BJ (cell line): ENCODE data around the gene SNX20. TPM values are rescaled to one million over a fixed set of nuclear protein-coding genes. Genes with fewer than 3 reads are reported as not detected.

ENCODE experiments used
- CTCF ChIA-PET: fragments of 350-600 bp; formaldehyde crosslinking; extraction: SDS; loops from one replicate; lab custom pipeline; 2021; ENCODE audit warnings: antibody characterized with exemption, inconsistent platforms; lab: Yijun Ruan, JAX
- POLR2A ChIA-PET: fragments of 300-600 bp; sonication (Branson Sonifier 250); formaldehyde crosslinking; extraction: SDS; loops from one replicate; lab custom pipeline; 2021; ENCODE audit warnings: antibody characterized with exemption; lab: Charles Lee
- DNase-seq: peaks from one replicate; pipeline ENCODE4 v3.0.0-alpha.2; 2011; ENCODE audit warnings: low read depth
- H3K27me3 ChIP-seq: 2 replicates; pipeline ENCODE4 v1.6.0; 2011; ENCODE audit warnings: low read length; ENCODE audit not compliant: control insufficient read depth, insufficient read depth
- H3K36me3 ChIP-seq: 2 replicates; pipeline ENCODE4 v1.5.1; 2011; ENCODE audit warnings: low read length; ENCODE audit not compliant: control insufficient read depth, insufficient read depth
- H3K4me3 ChIP-seq: 2 replicates; pipeline ENCODE4 v1.5.1; 2011; ENCODE audit warnings: low read depth, mild to moderate bottlenecking, control low read depth, low read length
- polyA plus RNA-seq: library from polyadenylated mRNA; depleted of rRNA; stranded (reverse); fragments of >200 nt; gene quantifications from 2 replicates; pipeline ENCODE4 v1.2.3, GENCODE V29; 2011
- TF ChIP-seq, protein P1 (sequence below): IDR thresholded peaks from 2 replicates; pipeline ENCODE4 v1.5.1; 2011; ENCODE audit warnings: low read depth, mild to moderate bottlenecking, control low read depth, inconsistent platforms, low read length, moderate library complexity; ENCODE audit not compliant: insufficient read depth

The SNX20 gene
- polyA plus RNA-seq, 1 experiment, result not detected

DNA sequence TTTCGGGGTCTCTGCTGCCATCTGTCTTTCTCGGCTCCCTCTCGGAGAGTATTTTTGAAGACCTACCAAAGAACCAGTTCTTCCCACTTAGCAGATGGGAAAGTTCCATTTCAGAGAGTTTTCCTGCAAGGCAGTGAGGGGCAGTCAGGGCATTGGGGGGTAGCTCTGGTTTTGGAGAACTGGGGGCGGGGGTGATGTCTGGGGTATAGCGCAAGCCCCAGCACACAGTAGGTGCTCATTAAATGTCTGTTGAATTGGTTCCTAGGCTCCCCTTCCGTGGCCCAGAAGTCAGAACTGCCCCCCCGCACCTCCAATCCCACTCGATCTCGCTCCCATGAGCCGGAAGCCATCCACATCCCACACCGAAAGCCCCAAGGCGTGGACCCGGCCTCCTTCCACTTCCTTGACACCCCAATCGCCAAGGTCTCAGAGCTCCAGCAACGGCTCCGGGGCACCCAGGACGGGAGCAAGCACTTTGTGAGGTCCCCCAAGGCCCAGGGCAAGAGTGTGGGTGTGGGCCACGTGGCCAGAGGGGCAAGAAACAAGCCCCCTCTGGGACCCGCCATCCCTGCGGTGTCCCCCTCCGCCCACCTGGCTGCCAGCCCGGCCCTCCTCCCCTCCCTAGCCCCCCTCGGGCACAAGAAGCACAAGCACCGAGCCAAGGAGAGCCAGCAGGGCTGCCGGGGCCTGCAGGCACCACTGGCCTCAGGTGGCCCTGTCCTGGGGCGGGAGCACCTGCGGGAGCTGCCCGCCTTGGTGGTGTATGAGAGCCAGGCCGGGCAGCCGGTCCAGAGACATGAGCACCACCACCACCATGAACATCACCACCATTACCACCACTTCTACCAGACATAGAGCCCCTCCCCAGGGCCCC lies 47.9 kb downstream of the SNX20 start:
- ChIA-PET CTCF (no interaction called here), POLR2A (no interaction called here)

DNA sequence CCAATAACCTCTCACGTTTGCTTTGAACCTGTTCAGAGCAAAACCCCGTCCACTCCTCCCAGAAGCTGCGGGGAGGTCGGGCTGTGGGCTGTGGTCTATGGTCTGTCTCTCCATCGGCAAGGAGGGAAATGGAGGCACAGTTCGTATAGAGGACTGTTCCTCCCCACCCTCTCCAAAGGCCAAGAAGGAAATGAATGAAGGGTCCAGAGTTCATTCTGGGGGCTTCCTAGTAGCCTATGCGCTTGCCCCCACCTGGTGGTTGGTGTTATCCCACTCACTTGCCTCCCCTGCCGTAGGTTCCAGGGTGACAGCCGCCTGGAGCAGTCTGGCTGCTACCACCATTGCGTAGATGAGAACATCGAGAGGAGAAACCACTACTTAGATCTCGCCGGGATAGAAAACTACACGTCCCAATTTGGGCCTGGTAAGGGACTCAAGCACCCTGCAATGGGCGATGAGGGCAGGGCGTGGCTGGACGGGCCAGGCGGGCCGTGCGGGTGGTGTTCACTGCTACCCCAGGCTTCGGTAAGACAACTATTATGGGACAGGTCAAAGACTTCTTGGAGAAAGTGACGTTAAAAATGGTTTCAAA lies 49.0 kb downstream of the SNX20 start:
- no peaks in the 10 kb centered on the region; the same call in 1 of the 2 replicates for H3K27me3 ChIP-seq
- CTCF ChIA-PET, result no interaction called here
- POLR2A ChIA-PET, result no interaction called here

More for the DNA sequence above, 47.9 kb downstream of the SNX20 start:
- Histone ChIP-seq H3K27me3 (no peaks in the 10 kb centered on the region; the same call in 1 of the 2 replicates), H3K4me3 (no peak overlapping the region), H3K36me3 (no peaks in the 10 kb centered on the region)
- DNase-seq, result no peak
- TF ChIP-seq, protein P1, sequence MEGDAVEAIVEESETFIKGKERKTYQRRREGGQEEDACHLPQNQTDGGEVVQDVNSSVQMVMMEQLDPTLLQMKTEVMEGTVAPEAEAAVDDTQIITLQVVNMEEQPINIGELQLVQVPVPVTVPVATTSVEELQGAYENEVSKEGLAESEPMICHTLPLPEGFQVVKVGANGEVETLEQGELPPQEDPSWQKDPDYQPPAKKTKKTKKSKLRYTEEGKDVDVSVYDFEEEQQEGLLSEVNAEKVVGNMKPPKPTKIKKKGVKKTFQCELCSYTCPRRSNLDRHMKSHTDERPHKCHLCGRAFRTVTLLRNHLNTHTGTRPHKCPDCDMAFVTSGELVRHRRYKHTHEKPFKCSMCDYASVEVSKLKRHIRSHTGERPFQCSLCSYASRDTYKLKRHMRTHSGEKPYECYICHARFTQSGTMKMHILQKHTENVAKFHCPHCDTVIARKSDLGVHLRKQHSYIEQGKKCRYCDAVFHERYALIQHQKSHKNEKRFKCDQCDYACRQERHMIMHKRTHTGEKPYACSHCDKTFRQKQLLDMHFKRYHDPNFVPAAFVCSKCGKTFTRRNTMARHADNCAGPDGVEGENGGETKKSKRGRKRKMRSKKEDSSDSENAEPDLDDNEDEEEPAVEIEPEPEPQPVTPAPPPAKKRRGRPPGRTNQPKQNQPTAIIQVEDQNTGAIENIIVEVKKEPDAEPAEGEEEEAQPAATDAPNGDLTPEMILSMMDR, result no peak

DNA sequence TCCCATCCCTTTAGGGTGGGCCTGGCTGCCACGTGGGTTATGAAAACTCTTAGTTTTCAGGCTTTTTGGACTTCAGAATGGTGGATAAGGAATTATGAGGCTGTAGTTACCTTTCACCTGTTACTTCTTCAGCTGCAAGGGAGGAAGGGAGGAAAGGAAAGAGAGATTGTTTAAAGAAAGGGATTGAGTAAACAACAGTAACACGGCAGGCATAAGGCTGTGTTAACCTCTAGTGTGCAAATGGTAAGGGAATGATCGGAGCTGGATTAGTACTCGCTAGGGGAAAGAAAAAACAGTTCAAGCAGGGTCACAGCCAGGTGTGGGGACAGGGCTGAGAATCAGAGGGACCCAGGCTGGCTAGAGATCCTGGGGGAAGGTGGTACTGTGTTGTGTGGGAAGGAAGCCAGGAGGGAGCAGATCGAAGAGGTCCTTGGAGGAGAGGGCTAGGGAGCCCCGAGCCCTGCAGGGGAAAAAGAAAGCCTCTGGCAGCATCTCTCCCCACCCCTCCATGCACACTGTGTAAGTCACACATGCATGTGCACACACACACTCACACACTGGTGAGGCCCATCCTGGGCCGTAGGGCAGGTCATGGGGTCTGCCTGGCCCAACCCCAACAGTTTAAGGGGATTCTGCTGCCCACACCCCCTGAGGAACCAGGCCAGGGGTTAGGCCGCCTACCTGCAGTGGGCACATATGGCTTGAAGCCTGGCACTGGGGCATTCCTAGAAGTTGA lies 49.7 kb downstream of the SNX20 start:
- TF ChIP-seq, protein P1, result no peak
- Histone ChIP-seq H3K4me3 (no peak overlapping the region), H3K27me3 (no peaks in the 10 kb centered on the region; the same call in 1 of the 2 replicates), H3K36me3 (no peaks in the 10 kb centered on the region)
- POLR2A ChIA-PET, result no interaction called here
- CTCF ChIA-PET, result no interaction called here
- no peak for DNase-seq

More for the DNA sequence above, 49.0 kb downstream of the SNX20 start:
- TF ChIP-seq, protein P1, result no peak
- DNase-seq, result no peak
- Histone ChIP-seq H3K4me3 (no peak overlapping the region), H3K36me3 (no peaks in the 10 kb centered on the region)

DNA sequence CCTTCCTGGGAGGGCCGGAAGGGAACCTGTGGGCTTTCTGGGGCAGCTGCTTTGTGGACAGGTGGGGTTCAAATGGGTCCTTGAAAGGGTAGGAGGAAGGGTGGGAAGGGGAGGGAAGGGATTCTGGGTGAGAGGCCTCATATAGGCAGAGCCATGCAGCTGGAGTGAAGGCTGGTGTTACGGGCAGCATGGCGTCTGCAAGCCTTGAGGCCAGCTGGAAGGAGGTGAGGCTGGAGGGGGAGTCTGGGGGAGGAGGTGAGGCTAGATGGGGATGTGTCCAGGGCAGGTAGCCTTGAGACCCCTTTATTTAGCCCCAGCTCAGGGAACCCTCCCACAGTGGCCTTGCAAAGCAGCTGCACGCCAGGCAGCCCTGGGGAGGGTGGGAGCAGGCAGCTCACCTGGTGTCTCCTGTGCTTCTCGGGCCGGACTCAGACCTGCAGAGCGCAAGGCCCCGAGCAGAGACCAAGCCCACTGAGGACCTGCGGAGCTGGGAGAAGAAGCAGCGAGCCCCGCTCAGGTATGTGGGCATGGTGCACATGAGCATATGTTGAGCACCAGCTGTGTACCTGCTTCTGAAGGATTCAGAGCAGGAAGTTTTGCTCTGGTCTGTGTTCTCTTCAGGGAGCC lies 50.6 kb downstream of the SNX20 start:
- TF ChIP-seq, protein P1, result no peak
- DNase-seq, result no peak
- no peaks in the 10 kb centered on the region for H3K36me3 ChIP-seq
- ChIA-PET POLR2A (no interaction called here), CTCF (interaction anchor here (0.5 to 1.3 kb wide), 3 partner anchors 34 to 186 kb away, joined by 3 to 6 read pairs (median 3); no protein-coding TSS in a partner anchor)
- H3K4me3 ChIP-seq, result no peak overlapping the region
- no peaks in the 10 kb centered on the region; the same call in 1 of the 2 replicates for H3K27me3 ChIP-seq
